OCI-LY3 (cell line): ENCODE data around the gene MDM1.

Experiments
- H2AFZ ChIP-seq: fragments of 200-600, 300-600 bp; shearing (Covaris generic); 2 replicates; pipeline ENCODE4 v1.6.0; 2014; ENCODE audit warnings: antibody characterized with exemption, low read depth, low read length
- H3K27ac ChIP-seq: fragments of 200-600, 300-600 bp; sonication (generic); 2 replicates; pipeline ENCODE4 v1.5.1; 2014; ENCODE audit warnings: mild to moderate bottlenecking, low read length, moderate library complexity, mixed read lengths
- H3K27me3 ChIP-seq: fragments of 200-600, 300-600 bp; sonication (generic); 2 replicates; pipeline ENCODE4 v1.6.1; 2014; ENCODE audit warnings: low read depth, low read length, mixed read lengths
- H3K36me3 ChIP-seq: fragments of 200-600, 300-600 bp; sonication (generic); replicated peaks from 2 replicates; pipeline ENCODE3; 2014; ENCODE audit warnings: low read depth, low read length, mixed read lengths
- H3K4me1 ChIP-seq: fragments of 300-600, 200-600 bp; sonication (generic); 2 replicates; pipeline ENCODE4 v1.6.1; 2014; ENCODE audit warnings: low read length, mixed read lengths
- H3K4me2 ChIP-seq: fragments of 200-600, 300-600 bp; sonication (generic); 2 replicates; pipeline ENCODE4 v1.6.1; 2014; ENCODE audit warnings: low read length, mixed read lengths
- H3K4me3 ChIP-seq: fragments of 300-600, 200-600 bp; sonication (generic); 2 replicates; pipeline ENCODE4 v1.5.1; 2014; ENCODE audit warnings: antibody characterized with exemption, mild to moderate bottlenecking, low read length, moderate library complexity
- H3K79me2 ChIP-seq: fragments of 300-600, 200-600 bp; shearing (Covaris generic); 2 replicates; pipeline ENCODE4 v1.6.1; 2014; ENCODE audit warnings: mild to moderate bottlenecking, low read length, mixed read lengths
- H3K9ac ChIP-seq: fragments of 300-600, 200-600 bp; shearing (Covaris generic); 2 replicates; pipeline ENCODE4 v1.6.0; 2014; ENCODE audit warnings: mild to moderate bottlenecking, low read length, moderate library complexity
- H3K9me3 ChIP-seq: fragments of 200-600, 300-600 bp; shearing (Covaris generic); 2 replicates; pipeline ENCODE4 v1.6.1; 2014; ENCODE audit warnings: low read length, mixed read lengths; ENCODE audit not compliant: insufficient read depth
- H4K20me1 ChIP-seq: fragments of 200-600, 300-600 bp; sonication (generic); 2 replicates; pipeline ENCODE4 v1.6.1; 2016; ENCODE audit warnings: low read length, mixed read lengths; ENCODE audit not compliant: insufficient read depth
- CTCF ChIP-seq: fragments of 200-600, 300-600 bp; sonication (generic); IDR thresholded peaks from 2 replicates; pipeline ENCODE4 v1.5.1; 2014; ENCODE audit warnings: antibody characterized with exemption, low read length, low read depth
- EZH2phosphoT487 ChIP-seq: fragments of 200-600 bp; shearing (Covaris generic); IDR thresholded peaks from 2 replicates; pipeline ENCODE4 v1.6.1; 2018; ENCODE audit warnings: antibody characterized with exemption, mixed run types, low read depth

The MDM1 gene

GRCh38 chr12:68345763-68346162, 13.6 kb upstream of the MDM1 start:
- Histone ChIP-seq H3K27ac (no peak overlapping the region), H3K9ac (no peak overlapping the region), H3K79me2 (no peaks in the 10 kb centered on the region), H4K20me1 (no peaks in the 10 kb centered on the region), H3K36me3 (no peaks in the 10 kb centered on the region), H3K4me3 (no peak overlapping the region), H3K9me3 (no peaks in the 10 kb centered on the region), H3K4me1 (no peaks in the 10 kb centered on the region), H3K4me2 (no peak overlapping the region), H3K27me3 (peaks cover 66% of the 10 kb centered on the region), H2AFZ (no peak overlapping the region)
- TF ChIP-seq EZH2phosphoT487 (no peak), CTCF (no peak)

- Histone ChIP-seq H3K27ac (no peak overlapping the region), H3K4me1 (no peaks in the 10 kb centered on the region), H3K79me2 (no peaks in the 10 kb centered on the region), H3K9ac (no peak overlapping the region), H3K36me3 (no peaks in the 10 kb centered on the region), H4K20me1 (no peaks in the 10 kb centered on the region), H3K9me3 (no peaks in the 10 kb centered on the region), H3K4me3 (no peak overlapping the region), H3K27me3 (peaks cover 55% of the 10 kb centered on the region), H3K4me2 (no peak overlapping the region), H2AFZ (no peak overlapping the region)
- no peak for TF ChIP-seq CTCF
- no peak for TF ChIP-seq EZH2phosphoT487
Observed at GRCh38 chr12:68344126-68344525, 12.0 kb upstream of the MDM1 start.

- Histone ChIP-seq H3K79me2 (no peaks in the 10 kb centered on the region), H3K9ac (no peak overlapping the region), H3K4me1 (no peaks in the 10 kb centered on the region)
Observed at GRCh38 chr12:68342966-68343365, 10.8 kb upstream of the MDM1 start.

GRCh38 chr12:68341822-68342221, 9.7 kb upstream of the MDM1 start:
- H3K9ac ChIP-seq: no peak overlapping the region
- no peaks in the 10 kb centered on the region for H3K36me3 ChIP-seq
- H3K4me3 ChIP-seq: no peak overlapping the region
- no peak overlapping the region for H3K27ac ChIP-seq
- H2AFZ ChIP-seq: no peak overlapping the region
- H3K9me3 ChIP-seq: no peaks in the 10 kb centered on the region
- H3K27me3 ChIP-seq: peaks cover 41% of the 10 kb centered on the region
- no peaks in the 10 kb centered on the region for H3K79me2 ChIP-seq
- TF ChIP-seq EZH2phosphoT487 (no peak), CTCF (no peak)
- no peaks in the 10 kb centered on the region for H4K20me1 ChIP-seq
- no peaks in the 10 kb centered on the region for H3K4me1 ChIP-seq
- H3K4me2 ChIP-seq: no peak overlapping the region

More at GRCh38 chr12:68342966-68343365, 10.8 kb upstream of the MDM1 start:
- H2AFZ ChIP-seq: no peak overlapping the region
- no peaks in the 10 kb centered on the region for H4K20me1 ChIP-seq
- H3K4me2 ChIP-seq: no peak overlapping the region
- H3K4me3 ChIP-seq: no peak overlapping the region
- H3K27ac ChIP-seq: no peak overlapping the region
- no peaks in the 10 kb centered on the region for H3K9me3 ChIP-seq
- TF ChIP-seq EZH2phosphoT487 (no peak), CTCF (no peak)
- no peaks in the 10 kb centered on the region for H3K36me3 ChIP-seq
- peaks cover 43% of the 10 kb centered on the region for H3K27me3 ChIP-seq
